ENCODE results near the gene TERT.
"Not testable (repeated sequence)": the region's sequence is repeated elsewhere in the genome, so short reads cannot be mapped to it uniquely, and the experiment has no call there.

TERT gene

DNA sequence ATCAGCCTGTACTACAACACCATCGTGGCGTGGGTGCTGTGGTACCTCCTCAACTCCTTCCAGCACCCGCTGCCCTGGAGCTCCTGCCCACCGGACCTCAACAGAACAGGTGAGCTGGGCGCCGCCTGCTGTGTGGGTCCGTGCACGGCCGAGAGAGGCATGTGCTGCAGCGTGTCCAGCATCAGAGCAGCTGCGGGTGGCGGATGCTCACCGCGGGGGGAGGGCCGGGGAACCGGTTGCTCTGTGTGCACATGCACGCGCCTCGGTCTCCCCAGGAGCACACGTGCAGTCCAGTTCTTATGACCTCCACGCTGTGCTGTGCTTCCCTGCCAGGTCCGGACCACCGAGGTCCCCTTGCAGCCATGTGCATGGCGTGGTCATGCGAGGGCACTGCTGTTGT, 62.1 kb downstream of the TERT start:
- peaks cover 27% of the 10 kb centered on the region for H3K9me3 ChIP-seq (ENCODE audit: severe bottlenecking)
- no peak overlapping the region for H3K27ac ChIP-seq
- H3K4me3 ChIP-seq (ENCODE audit: low read depth, low read length) = no peak overlapping the region
- DNase-seq = no peak
- no peaks in the 10 kb centered on the region for H3K36me3 ChIP-seq
- TF ChIP-seq CTCF (IDR thresholded peaks at IDR 0.05; ENCODE audit: low read depth, low read length) = no peak
- H3K27me3 ChIP-seq (ENCODE audit: insufficient read depth, low read depth, severe bottlenecking) = no peaks in the 10 kb centered on the region

DNA sequence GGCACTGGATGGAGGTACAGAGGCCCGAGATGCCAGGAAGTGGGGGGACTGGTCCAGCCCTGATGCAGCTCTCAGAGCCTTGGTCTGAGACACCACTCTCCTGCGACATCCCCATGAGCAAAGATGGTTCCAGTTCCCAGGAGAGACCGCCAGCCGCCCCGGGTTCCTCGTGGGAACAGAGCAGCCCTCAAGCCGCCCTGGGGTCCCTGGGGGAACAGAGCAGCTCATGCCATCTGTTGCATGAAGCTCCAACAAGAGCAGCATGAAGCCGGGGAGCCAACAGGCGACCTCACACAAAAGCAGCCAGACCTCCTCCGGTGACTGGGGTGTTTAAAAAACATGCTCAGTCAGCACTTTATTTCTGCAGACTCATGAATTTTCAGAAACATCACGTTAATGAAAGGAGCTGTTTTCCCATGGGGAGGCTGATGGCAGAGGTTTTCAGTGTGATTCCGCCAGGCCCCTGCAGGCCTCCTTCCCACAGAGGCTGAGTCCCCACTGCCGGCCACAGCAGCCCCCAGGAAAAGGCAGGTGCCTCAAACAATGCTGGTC, 63.4 kb downstream of the TERT start:
- no peaks in the 10 kb centered on the region for H3K27me3 ChIP-seq (ENCODE audit: insufficient read depth, low read depth, severe bottlenecking)
- no peak overlapping the region for H3K27ac ChIP-seq
- H3K36me3 ChIP-seq = no peaks in the 10 kb centered on the region
- DNase-seq = no peak
- H3K4me3 ChIP-seq (ENCODE audit: low read depth, low read length) = no peak overlapping the region
- no peak for TF ChIP-seq CTCF (IDR thresholded peaks at IDR 0.05; ENCODE audit: low read depth, low read length)
- H3K9me3 ChIP-seq (ENCODE audit: severe bottlenecking) = peaks cover 24% of the 10 kb centered on the region

DNA sequence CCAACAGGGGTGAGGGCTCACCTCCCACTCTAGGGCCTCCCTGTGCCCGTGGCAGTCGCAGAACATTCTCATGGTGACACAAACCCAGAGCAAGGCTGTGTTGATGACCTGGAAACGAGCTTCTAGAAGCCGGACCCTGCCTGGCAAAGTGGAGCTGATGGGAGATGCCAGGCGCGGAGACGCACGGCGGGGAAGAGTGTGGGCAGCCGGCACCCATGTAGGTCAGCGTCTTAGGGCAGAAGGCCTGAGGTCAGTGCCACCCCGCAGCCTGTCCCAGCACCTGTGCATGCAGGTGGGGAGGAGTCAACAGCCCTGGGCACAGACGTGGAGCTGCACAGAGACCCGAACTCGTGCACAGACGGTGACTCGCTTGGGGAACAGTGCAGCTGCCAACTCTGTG, 64.3 kb downstream of the TERT start:
- H3K4me3 ChIP-seq (ENCODE audit: low read depth, low read length) = no peak overlapping the region
- H3K27me3 ChIP-seq (ENCODE audit: insufficient read depth, low read depth, severe bottlenecking) = no peaks in the 10 kb centered on the region
- H3K27ac ChIP-seq = no peak overlapping the region
- peaks cover 15% of the 10 kb centered on the region for H3K9me3 ChIP-seq (ENCODE audit: severe bottlenecking)
- TF ChIP-seq CTCF (IDR thresholded peaks at IDR 0.05; ENCODE audit: low read depth, low read length) = no peak
- no peak for DNase-seq
- no peaks in the 10 kb centered on the region for H3K36me3 ChIP-seq

GRCh38 chr5:1229822-1230221, 65.0 kb downstream of the TERT start:
- no peaks in the 10 kb centered on the region for H3K27me3 ChIP-seq (ENCODE audit: insufficient read depth, low read depth, severe bottlenecking)
- no peak overlapping the region for H3K27ac ChIP-seq
- no peak for TF ChIP-seq CTCF (IDR thresholded peaks at IDR 0.05; ENCODE audit: low read depth, low read length)
- no peaks in the 10 kb centered on the region for H3K36me3 ChIP-seq
- no peak overlapping the region for H3K4me3 ChIP-seq (ENCODE audit: low read depth, low read length)
- no peak for DNase-seq
- H3K9me3 ChIP-seq (ENCODE audit: severe bottlenecking) = peaks cover 8% of the 10 kb centered on the region

DNA sequence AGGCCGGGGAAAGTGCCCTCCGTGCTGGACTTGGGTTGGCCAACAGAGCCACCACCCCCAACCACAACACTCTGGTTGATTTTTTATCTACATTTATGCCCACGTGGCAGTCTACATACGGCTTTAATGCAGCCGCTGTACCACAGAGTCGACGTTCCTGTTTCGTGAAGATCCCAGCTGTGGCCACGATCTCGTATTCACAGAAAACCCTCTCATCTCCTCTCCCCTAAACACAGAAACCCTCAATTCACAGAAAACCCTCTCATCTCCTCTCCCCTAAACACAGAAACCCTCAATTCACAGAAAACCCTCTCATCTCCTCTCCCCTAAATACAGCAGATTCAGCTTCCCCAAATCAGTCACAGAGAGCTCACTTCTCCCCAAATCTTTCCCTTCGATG, 65.8 kb downstream of the TERT start:
- not testable (repeated sequence) for H3K9me3 ChIP-seq (ENCODE audit: severe bottlenecking); H3K4me3 ChIP-seq (ENCODE audit: low read depth, low read length); H3K27me3 ChIP-seq (ENCODE audit: insufficient read depth, low read depth, severe bottlenecking); DNase-seq; H3K27ac ChIP-seq; H3K36me3 ChIP-seq

GRCh38 chr5:1228120-1228519, 66.7 kb downstream of the TERT start:
- no peak for TF ChIP-seq CTCF (IDR thresholded peaks at IDR 0.05; ENCODE audit: low read depth, low read length)

More at GRCh38 chr5:1228120-1228519, 66.7 kb downstream of the TERT start:
- H3K9me3 ChIP-seq (ENCODE audit: severe bottlenecking) = no peaks in the 10 kb centered on the region
- H3K36me3 ChIP-seq = no peaks in the 10 kb centered on the region
- H3K27ac ChIP-seq = peak overlapping the region; percentile 47
- no peaks in the 10 kb centered on the region for H3K27me3 ChIP-seq (ENCODE audit: insufficient read depth, low read depth, severe bottlenecking)
- H3K4me3 ChIP-seq (ENCODE audit: low read depth, low read length) = 0 out of 2 replicates have a peak overlapping the region, but pooled peaks have one; percentile 7
- DNase-seq = peak; percentile 62
